GM12878 (cell line): Measurements from ENCODE around the gene MEGF11. TPM values are rescaled to one million over a fixed set of nuclear protein-coding genes. Genes with fewer than 3 reads are reported as not detected.

Experiments
- ATAC-seq: fragments of 200-7000 bp; cut with Tn5 transposase; 3 replicates; pipeline ENCODE4 v1.9.1; 2020; ENCODE audit warnings: mild to moderate bottlenecking, moderate library complexity
- BruUV-seq: library from RNA; stranded (reverse); fragments of 400-500 nt; replicated peaks from 2 replicates; lab custom pipeline; 2021; lab: Mats Ljungman, UMichigan
- CTCF ChIA-PET: fragments of 300-600 bp; sonication (Branson Sonifier 250); formaldehyde crosslinking; extraction: SDS; loops from one replicate; lab custom pipeline; 2021; ENCODE audit warnings: inconsistent platforms; lab: Yijun Ruan, JAX
- POLR2A ChIA-PET: fragments of 350-600 bp; formaldehyde crosslinking; extraction: SDS; loops from one replicate; lab custom pipeline; 2021; ENCODE audit warnings: inconsistent platforms; lab: Charles Lee
- RAD21 ChIA-PET: fragments of 300-600 bp; sonication (Branson Sonifier 250); formaldehyde crosslinking; loops from one replicate; lab custom pipeline; 2023; ENCODE audit warnings: antibody characterized with exemption; ENCODE audit not compliant: unreplicated experiment; lab: Charles Lee
- SMC1A ChIA-PET: fragments of 300-600 bp; sonication (Branson Sonifier 250); formaldehyde crosslinking; loops from one replicate; lab custom pipeline; 2023; ENCODE audit not compliant: unreplicated experiment, uncharacterized antibody; lab: Charles Lee
- DNase-seq: peaks from one replicate; pipeline ENCODE4 v3.0.0-alpha.2; 2011; ENCODE audit warnings: low read depth, low spot score
- FAIRE-seq: peaks from 3 replicates; lab custom pipeline; 2011; peaks lifted over from hg19 to GRCh38; lab: Jason Lieb, UNC
- H2AFZ ChIP-seq: 2 replicates; pipeline ENCODE4 v1.6.0; 2011; ENCODE audit warnings: low read depth, low read length, control low read depth; ENCODE audit not compliant: control insufficient read depth
- H3K27ac ChIP-seq: 2 replicates; pipeline ENCODE4 v1.5.1; 2011; ENCODE audit warnings: control low read depth; ENCODE audit not compliant: control insufficient read depth, insufficient read depth
- H3K27me3 ChIP-seq, 2 experiments: replicated peaks in 1 of 2; 2 replicates each; pipeline versions ENCODE4 v1.6.0 to v1.6.1; 2011; ENCODE audit warnings: low read length in 1 of 2; ENCODE audit not compliant: control insufficient read depth in 2 of 2, insufficient read depth in 2 of 2
- H3K36me3 ChIP-seq, 2 experiments: 2 replicates each; pipeline ENCODE4 v1.5.1; 2011; ENCODE audit warnings: low read length in 1 of 2; ENCODE audit not compliant: control insufficient read depth in 2 of 2, insufficient read depth in 2 of 2
- H3K4me1 ChIP-seq: 2 replicates; pipeline ENCODE4 v1.6.1; 2011; ENCODE audit warnings: mild to moderate bottlenecking, low read length, moderate library complexity, mixed read lengths; ENCODE audit not compliant: control insufficient read depth, insufficient read depth
- H3K4me2 ChIP-seq: 2 replicates; pipeline ENCODE4 v1.6.0; 2011; ENCODE audit warnings: control low read depth; ENCODE audit not compliant: control insufficient read depth, insufficient read depth
- H3K4me3 ChIP-seq: fragments of 200-600 bp; sonication (generic); 2 replicates; pipeline ENCODE4 v1.5.1; 2016
- H3K79me2 ChIP-seq: 2 replicates; pipeline ENCODE4 v1.6.0; 2011; ENCODE audit warnings: low read length; ENCODE audit not compliant: control insufficient read depth, insufficient read depth
- H3K9ac ChIP-seq: 2 replicates; pipeline ENCODE4 v1.8.0; 2011; ENCODE audit warnings: low read length, control low read depth, mixed read lengths; ENCODE audit not compliant: control insufficient read depth, insufficient read depth
- H3K9me3 ChIP-seq: replicated peaks from 3 replicates; pipeline ENCODE4 v1.5.1; 2011; ENCODE audit warnings: mild to moderate bottlenecking, low read length; ENCODE audit not compliant: control insufficient read depth, insufficient read depth
- H4K20me1 ChIP-seq: 2 replicates; pipeline ENCODE4 v1.6.0; 2011; ENCODE audit not compliant: control insufficient read depth, insufficient read depth
- E4F1 ChIP-seq: fragments of 450-650 bp; IDR thresholded peaks from 2 replicates; pipeline ENCODE4 v1.6.1; 2018; ENCODE audit warnings: borderline replicate concordance, mild to moderate bottlenecking; ENCODE audit not compliant: partially characterized antibody
- EED ChIP-seq: sonication (generic); IDR thresholded peaks from 2 replicates; pipeline ENCODE4 v1.6.1; 2016; ENCODE audit warnings: antibody characterized with exemption, low read depth
- IKZF2 ChIP-seq, 2 experiments: fragments of 450-650 bp; IDR thresholded peaks; 2 replicates each; pipeline ENCODE4 v1.6.1; 2017; ENCODE audit warnings: mild to moderate bottlenecking in 2 of 2, moderate library complexity in 2 of 2
- LARP7 ChIP-seq: fragments of 450-650 bp; IDR thresholded peaks from 2 replicates; pipeline ENCODE4 v1.6.1; 2017; ENCODE audit warnings: mild to moderate bottlenecking
- MEF2B ChIP-seq: fragments of 450-650 bp; IDR thresholded peaks from 2 replicates; pipeline ENCODE4 v1.6.1; 2018; ENCODE audit warnings: mild to moderate bottlenecking, moderate library complexity; ENCODE audit not compliant: partially characterized antibody, poor library complexity, severe bottlenecking
- RELA ChIP-seq: fragments of 450-650 bp; IDR thresholded peaks from 2 replicates; pipeline ENCODE4 v1.8.0; 2014; ENCODE audit warnings: borderline replicate concordance; ENCODE audit not compliant: partially characterized antibody
- RFX5 ChIP-seq: IDR thresholded peaks from 2 replicates; pipeline ENCODE4 v1.6.1; 2011; ENCODE audit warnings: low read depth, low read length, improper control_type of control experiment
- SIX5 ChIP-seq: IDR thresholded peaks from 2 replicates; pipeline ENCODE4 v1.6.1; 2011; ENCODE audit warnings: mild to moderate bottlenecking, low read depth, low read length, moderate library complexity; ENCODE audit not compliant: severe bottlenecking
- SKIL ChIP-seq: fragments of 450-650 bp; IDR thresholded peaks from 2 replicates; pipeline ENCODE4 v1.6.1; 2017; ENCODE audit warnings: mild to moderate bottlenecking, low read depth, inconsistent platforms; ENCODE audit not compliant: poor library complexity, severe bottlenecking
- TCF12 ChIP-seq: IDR thresholded peaks from 2 replicates; pipeline ENCODE4 v1.6.1; 2011; ENCODE audit warnings: low read depth, mild to moderate bottlenecking, low read length
- ZNF207 ChIP-seq: fragments of 450-650 bp; IDR thresholded peaks from 2 replicates; pipeline ENCODE4 v1.6.1; 2014; ENCODE audit warnings: antibody characterized with exemption, mild to moderate bottlenecking, borderline replicate concordance
- ZNF687 ChIP-seq: fragments of 450-650 bp; IDR thresholded peaks from 2 replicates; pipeline ENCODE4 v1.6.1; 2017; ENCODE audit warnings: mild to moderate bottlenecking, moderate library complexity
- WGBS: methylation state at CpG from one replicate; pipeline ENCODE4 v1.1.6; 2016; ENCODE audit warnings: low lambda C conversion rate; ENCODE audit not compliant: insufficient replicate concordance, insufficient coverage; ENCODE audit errors: missing lambda C conversion rate; 5-methylcytosine and 5-hydroxymethylcytosine counted together
- in situ Hi-C: fragments of 300-500 bp; cut with MboI; formaldehyde crosslinking; loops from 9 replicates; pipeline ENCODE4 v1.14.3; 2018; ENCODE audit warnings: mixed read lengths
- intact Hi-C: fragments of 100-400 bp; cut with micrococcal nuclease; formaldehyde crosslinking; loops from one replicate; pipeline ENCODE4 v1.14.2; 2022; ENCODE audit not compliant: unreplicated experiment
- polyA plus RNA-seq, 11 experiments: library from polyadenylated mRNA; depleted of rRNA in 4 of 11; unstranded in 6 of 11; stranded (reverse) in 5 of 11; fragments of >200 nt; fragmentation: Nextera tagmentation in 4 of 11; fragmentation: Illumina TruSeq in 1 of 11; extraction: Ambion mirVana in 4 of 11; extraction: Trizol in 1 of 11; gene quantifications; 1 replicate in 1 of 11; 2 replicates in 10 of 11; pipeline versions ENCODE4 v1.2.1 to v1.2.3, GENCODE V29; 2011 to 2016; ENCODE audit warnings: inconsistent platforms in 2 of 11, missing spikeins in 2 of 11, low read depth in 1 of 11
- total RNA-seq, 4 experiments: library from RNA; depleted of rRNA in 3 of 4; stranded (reverse); fragments of >200 nt in 3 of 4; fragmentation: Illumina TruSeq in 1 of 4; extraction: Trizol in 1 of 4; gene quantifications; 2 replicates each; pipeline versions ENCODE4 v1.2.1 to v1.2.3, GENCODE V29; 2013 to 2021

The MEGF11 gene
- total and polyA plus RNA-seq, 10 of the 15 experiments (the other 5 are each of a cell fraction or from before 2014, with no cell fraction given) = 0.03 to 1.7 (median 0.49) TPM

- Histone ChIP-seq H4K20me1 (no peaks in the 10 kb centered on the region), H3K36me3 (no peaks in the 10 kb centered on the region), H3K9ac (no peak overlapping the region), H3K4me2 (no peak overlapping the region), H3K4me1 (no peaks in the 10 kb centered on the region), H3K27ac (no peak overlapping the region), H3K27me3 (no peaks in the 10 kb centered on the region; a peak in 2 of 4 replicates), H3K9me3 (no peaks in the 10 kb centered on the region), H3K4me3 (no peak overlapping the region), H3K79me2 (no peaks in the 10 kb centered on the region), H2AFZ (no peak overlapping the region)
- FAIRE-seq (no peak), DNase-seq (no peak), ATAC-seq (peak; percentile 21; the same call in 2 of the 3 replicates)
- TF ChIP-seq TCF12 = no peak
- no peak for TF ChIP-seq SKIL
- TF ChIP-seq E4F1 = no peak
- TF ChIP-seq SIX5 = no peak
- no peak for TF ChIP-seq MEF2B
- no peak for TF ChIP-seq RELA
- TF ChIP-seq RFX5 = no peak
- TF ChIP-seq EED = no peak
- no peak for TF ChIP-seq ZNF687
- TF ChIP-seq LARP7 = no peak
- TF ChIP-seq ZNF207 = no peak
- no peak for TF ChIP-seq IKZF2 (IDR thresholded peaks at IDR 0.05)
- ChIA-PET SMC1A (no interaction called here), RAD21 (no interaction called here), POLR2A (interaction anchor here (0.6 kb wide), 1 partner anchor 116 kb away, joined by 3 read pairs; no protein-coding TSS in a partner anchor), CTCF (no interaction called here)
- intact Hi-C loops (no loop called here), in situ Hi-C loops (no loop called here)
- no TSS peak for BruUV-seq
- 44% methylated on average over 11 of the region's 11 CpGs for WGBS
Observed at GRCh38 chr15:66211670-66212562, 41.6 kb downstream of the MEGF11 start.
